ENCODE results near the gene MED17.

DNA sequence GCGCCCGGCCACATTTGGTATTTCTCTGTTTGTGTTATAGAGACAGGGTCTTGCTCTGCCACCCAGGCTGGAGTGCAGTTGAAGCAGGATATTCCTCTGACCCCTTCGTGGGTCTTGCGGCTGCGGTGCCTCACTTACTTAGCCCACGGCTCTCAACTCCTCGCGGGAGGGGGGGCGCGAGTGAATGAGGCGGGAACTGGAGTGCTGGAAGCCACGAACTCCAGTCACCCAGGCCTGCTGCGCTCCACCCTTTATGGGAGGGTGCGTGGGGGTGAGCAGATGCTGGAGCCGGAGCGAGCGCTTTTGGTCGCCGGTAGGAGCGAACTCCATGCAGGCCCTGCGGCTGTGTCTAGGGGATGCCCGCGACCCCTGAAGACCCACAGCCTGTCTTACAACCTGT is 40.8 kb upstream of the MED17 start:
- TF ChIP-seq, protein P1, sequence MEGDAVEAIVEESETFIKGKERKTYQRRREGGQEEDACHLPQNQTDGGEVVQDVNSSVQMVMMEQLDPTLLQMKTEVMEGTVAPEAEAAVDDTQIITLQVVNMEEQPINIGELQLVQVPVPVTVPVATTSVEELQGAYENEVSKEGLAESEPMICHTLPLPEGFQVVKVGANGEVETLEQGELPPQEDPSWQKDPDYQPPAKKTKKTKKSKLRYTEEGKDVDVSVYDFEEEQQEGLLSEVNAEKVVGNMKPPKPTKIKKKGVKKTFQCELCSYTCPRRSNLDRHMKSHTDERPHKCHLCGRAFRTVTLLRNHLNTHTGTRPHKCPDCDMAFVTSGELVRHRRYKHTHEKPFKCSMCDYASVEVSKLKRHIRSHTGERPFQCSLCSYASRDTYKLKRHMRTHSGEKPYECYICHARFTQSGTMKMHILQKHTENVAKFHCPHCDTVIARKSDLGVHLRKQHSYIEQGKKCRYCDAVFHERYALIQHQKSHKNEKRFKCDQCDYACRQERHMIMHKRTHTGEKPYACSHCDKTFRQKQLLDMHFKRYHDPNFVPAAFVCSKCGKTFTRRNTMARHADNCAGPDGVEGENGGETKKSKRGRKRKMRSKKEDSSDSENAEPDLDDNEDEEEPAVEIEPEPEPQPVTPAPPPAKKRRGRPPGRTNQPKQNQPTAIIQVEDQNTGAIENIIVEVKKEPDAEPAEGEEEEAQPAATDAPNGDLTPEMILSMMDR (conservative IDR thresholded peaks at IDR 0.05): no peak
- no peak for TF ChIP-seq EZH2 (IDR thresholded peaks at IDR 0.05; ENCODE audit: low read depth)
